Activated naive CD4-positive, alpha-beta T cell treated with Interleukin-2 at 50 U/mL for 16 hours (primary cell): Measurements from ENCODE around the gene SH2B2.
"Not testable (repeated sequence)": the region's sequence is repeated elsewhere in the genome, so short reads cannot be mapped to it uniquely, and the experiment has no call there.

ENCODE experiments used
- DNase-seq: peaks from one replicate; pipeline ENCODE4 v3.0.0-alpha.2; 2020

SH2B2 gene

GRCh38 chr7:102306916-102307677 is 20.4 kb downstream of the SH2B2 start:
- peak; percentile 23 for DNase-seq

GRCh38 chr7:102310414-102310815 is 23.7 kb downstream of the SH2B2 start:
- DNase-seq, result no peak

GRCh38 chr7:102312317-102312716 is 25.6 kb downstream of the SH2B2 start:
- no peak for DNase-seq

- no peak for DNase-seq
Measured at GRCh38 chr7:102313997-102314780, 27.5 kb downstream of the SH2B2 start.

- no peak for DNase-seq
Measured at GRCh38 chr7:102317231-102318059, 30.8 kb downstream of the SH2B2 start.

GRCh38 chr7:102318482-102318971 is 31.9 kb downstream of the SH2B2 start:
- no peak for DNase-seq

- DNase-seq, result no peak
Measured at GRCh38 chr7:102319671-102320070, 33.0 kb downstream of the SH2B2 start.

- no peak for DNase-seq
Measured at GRCh38 chr7:102320181-102320580, 33.5 kb downstream of the SH2B2 start.

- no peak for DNase-seq
Measured at GRCh38 chr7:102320601-102321350, 34.1 kb downstream of the SH2B2 start.

GRCh38 chr7:102321351-102322201 is 34.9 kb downstream of the SH2B2 start:
- DNase-seq, result no peak

- DNase-seq, result no peak
Measured at GRCh38 chr7:102322202-102322715, 35.6 kb downstream of the SH2B2 start.

GRCh38 chr7:102323914-102324195 is 37.2 kb downstream of the SH2B2 start:
- no peak for DNase-seq

- not testable (repeated sequence) for DNase-seq
Measured at GRCh38 chr7:102325106-102325505, 38.4 kb downstream of the SH2B2 start.

GRCh38 chr7:102326157-102326889 is 39.7 kb downstream of the SH2B2 start:
- DNase-seq, result no peak

- not testable (repeated sequence) for DNase-seq
Measured at GRCh38 chr7:102327183-102327582, 40.5 kb downstream of the SH2B2 start.

GRCh38 chr7:102328863-102329262 is 42.2 kb downstream of the SH2B2 start:
- DNase-seq, result not testable (repeated sequence)

GRCh38 chr7:102329366-102329765 is 42.7 kb downstream of the SH2B2 start:
- not testable (repeated sequence) for DNase-seq

- not testable (repeated sequence) for DNase-seq
Measured at GRCh38 chr7:102330666-102331460, 44.2 kb downstream of the SH2B2 start.

- not testable (repeated sequence) for DNase-seq
Measured at GRCh38 chr7:102335574-102335973, 48.9 kb downstream of the SH2B2 start.

GRCh38 chr7:102337002-102337401 is 50.3 kb downstream of the SH2B2 start:
- DNase-seq, result not testable (repeated sequence)
